Tongue (tissue), 2 donors: ENCODE results near the gene LDLRAD4. TPM values are rescaled to one million over a fixed set of nuclear protein-coding genes. Genes with fewer than 3 reads are reported as not detected.

Source experiments
- DNase-seq: peaks from one replicate; pipeline ENCODE4 v3.0.0-alpha.2; 2015
- total RNA-seq: library from RNA; depleted of rRNA; stranded (reverse); fragments of >200 nt; gene quantifications from one replicate; pipeline ENCODE4 v1.2.3, GENCODE V29; 2014

The LDLRAD4 gene
- total RNA-seq, 1 donor from 2014 or later: 36.7 TPM

DNA sequence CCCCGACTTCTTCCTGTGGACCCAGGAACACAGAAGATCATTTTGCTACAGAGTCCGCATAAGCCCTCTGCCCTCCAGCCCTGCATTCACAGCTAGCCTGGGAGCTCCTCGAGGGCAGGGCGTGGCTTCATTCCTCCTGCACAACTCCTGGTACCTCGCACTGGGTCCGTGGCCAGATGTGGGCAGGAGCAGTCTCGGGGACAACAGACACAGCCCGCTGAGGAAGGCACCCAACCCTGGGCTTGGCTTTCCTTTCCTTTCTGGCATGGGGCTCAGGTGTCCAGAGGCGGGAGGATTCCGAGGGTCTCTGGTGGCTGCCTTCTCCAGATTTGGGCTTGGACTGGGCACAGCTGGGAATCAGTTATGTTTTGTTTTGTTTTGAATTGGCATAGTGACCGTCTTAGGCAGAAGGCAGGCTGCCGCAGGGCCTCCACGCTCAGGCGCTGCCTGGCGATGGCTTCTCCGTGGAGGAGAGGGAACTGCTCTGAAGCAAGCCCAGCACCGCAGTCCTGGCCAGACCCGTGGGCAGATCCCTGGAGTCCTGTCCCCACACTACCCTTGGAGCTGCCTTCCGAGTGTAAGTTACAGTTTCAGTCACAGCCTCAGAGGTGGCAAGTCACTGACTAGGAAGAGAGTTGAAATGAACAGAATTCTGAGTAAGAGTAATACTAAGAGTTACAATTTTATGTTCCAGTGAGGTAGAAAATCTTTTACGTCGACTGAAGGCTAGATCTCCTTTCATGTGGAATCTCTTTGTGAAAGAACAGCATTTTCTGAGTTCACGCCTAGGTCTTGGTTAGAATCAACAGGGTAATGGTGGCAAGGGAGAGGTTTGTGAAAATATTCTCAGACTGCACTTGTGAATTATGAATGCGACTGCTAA is 47.9 kb downstream of the LDLRAD4 start:
- DNase-seq: peak; percentile 78

DNA sequence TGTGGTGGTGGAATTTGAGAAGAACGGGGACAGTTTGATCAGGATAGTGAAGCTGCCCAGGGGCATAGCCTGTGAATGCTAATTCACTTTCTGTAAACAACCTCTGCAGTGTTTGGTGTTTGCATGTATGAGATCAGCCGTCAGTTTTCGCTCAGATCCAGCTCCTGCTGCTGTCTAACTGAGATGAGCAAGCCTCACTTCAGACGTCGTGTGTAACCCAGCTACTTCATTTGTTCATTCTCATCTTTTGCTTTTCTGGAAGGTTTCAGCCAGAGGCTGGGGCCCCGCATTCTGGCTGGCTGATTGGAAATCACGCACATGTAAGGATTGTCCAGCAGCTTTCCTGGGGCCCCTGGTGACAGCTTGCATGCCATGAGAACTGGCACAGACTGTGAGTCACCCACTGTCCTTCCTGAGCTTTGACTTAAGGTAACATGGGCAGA is 48.9 kb downstream of the LDLRAD4 start:
- no peak for DNase-seq

DNA sequence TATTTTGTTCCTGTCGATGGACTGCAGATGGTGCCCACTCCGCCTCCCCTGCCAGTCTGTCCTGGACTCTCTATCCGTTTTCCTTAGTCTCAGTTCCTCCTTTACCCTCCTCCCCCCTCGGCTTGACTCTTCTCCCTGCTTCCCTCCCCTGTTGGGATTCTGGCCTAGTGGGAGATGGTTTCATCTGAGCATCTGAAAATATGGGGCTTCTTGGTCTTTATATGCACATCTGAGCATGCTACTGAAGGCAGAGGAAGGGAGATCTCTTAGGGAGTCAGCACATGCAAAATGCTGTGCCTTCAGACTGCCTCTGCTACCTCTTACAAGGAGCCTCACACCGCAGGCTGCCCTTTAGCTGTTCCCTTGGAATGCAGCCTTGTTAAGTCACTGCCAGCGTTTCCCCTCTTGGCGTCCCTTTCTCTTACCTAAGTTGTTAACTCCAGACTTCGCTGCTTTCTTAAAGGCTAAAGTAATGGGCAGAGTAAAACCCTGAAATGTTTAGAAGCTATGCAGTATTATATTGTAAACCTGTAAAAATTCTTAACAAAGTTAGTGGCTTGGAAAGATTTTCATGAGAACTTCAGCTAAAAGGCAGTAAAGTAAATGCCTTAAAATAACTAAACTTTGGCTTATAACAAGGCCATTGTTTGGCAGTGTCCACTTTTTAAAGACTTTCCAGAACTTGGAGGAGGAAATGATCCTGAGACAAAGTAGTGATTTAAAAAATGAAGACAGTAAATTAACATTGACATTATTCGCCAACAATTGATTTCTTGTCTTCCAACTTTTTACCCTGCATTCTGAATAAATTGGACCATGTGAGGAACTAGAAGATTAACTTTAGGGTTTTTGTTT is 49.8 kb downstream of the LDLRAD4 start:
- DNase-seq: peak; percentile 86

DNA sequence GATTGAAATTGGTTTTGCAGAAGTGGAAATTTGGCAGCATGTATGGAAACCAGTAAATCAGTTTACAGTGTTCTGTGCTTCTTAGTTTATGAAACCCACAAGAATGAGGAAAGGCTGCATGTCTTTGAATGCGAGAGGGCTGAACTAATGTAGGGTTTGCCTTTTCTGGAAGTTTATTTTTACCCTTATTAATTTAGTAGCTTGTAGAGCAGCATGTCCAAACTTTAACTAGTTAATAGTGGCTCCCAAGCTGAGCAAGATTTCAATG is 50.4 kb downstream of the LDLRAD4 start:
- no peak for DNase-seq

DNA sequence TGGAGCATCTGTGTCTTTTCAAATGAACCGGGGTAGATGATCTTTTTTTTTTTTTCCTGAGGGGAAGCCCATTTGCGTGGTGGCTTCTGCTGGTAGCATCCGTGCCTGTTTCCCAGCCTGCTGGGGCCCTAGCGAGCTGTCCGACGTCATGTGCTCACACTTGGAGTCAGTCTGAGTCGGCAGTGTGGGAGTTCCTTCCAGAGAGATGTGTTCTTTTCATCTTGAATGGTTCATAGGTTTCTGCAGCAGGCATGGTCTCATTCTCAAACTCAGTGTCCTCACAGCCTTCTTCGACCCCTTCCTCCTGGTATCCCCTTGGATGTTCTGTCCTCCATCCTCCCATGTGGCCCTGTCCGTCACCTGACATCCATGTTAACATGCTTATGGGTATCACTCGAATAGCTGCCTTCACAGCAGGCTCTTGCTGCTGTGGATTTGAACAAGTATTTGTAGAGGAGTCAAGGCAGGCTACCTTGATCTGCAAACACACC is 51.0 kb downstream of the LDLRAD4 start:
- DNase-seq: peak; percentile 66

DNA sequence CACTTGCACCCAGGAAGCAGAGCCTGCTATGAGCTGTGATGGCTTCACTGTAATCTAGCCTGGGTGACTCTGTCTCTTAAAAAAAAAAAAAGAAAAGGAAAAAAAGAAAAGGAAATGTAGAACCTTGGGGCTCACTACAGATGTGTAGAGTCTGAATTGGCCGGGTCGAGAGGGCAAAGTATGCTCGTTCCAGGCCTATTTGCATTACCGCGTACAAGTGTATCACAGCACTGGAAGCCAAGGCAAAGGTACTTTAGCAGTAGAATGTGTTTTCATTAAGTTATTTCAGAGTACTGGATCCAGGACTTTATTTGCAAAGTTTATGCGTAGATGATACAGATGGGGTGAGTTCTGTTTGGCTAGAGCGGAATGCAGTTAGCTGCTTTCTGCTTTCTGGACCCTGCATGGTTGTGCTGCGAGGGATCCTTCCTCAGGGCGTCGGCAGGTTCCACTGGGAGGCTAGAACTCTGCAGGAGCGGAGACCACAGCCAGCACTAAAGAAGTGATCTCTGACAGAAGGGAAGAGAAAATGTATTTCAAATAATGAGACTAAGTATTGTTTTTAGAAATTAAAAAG is 51.8 kb downstream of the LDLRAD4 start:
- DNase-seq: no peak

DNA sequence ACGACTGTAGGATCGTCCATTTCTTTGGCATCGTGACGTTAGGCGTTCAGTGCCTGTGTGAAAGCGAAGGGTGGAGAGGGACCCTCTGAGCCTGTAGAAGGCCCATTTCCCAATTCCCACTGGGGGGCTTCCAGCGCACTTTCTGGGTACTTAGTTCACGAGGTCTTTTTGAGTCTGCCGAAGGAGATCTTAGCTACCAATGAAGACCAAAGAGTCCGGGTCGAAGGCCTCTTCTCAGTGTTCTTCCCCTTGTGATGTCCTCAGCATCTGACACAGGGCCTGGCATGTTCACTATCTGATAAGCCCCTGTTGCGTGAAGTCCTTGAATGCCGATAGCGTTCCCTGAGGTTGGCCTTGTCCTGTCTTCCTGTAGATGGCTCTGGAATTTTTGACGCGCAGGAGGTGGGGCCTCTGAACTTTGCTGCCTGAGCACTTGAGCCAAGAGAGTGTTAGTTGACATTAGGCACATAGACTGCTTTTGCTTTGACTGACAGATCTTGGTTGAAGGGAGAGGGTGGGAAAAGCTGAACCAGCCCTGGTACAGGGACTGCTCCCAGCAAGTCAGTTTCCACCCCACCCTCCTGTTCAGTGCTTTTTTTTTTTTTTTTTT is 52.8 kb downstream of the LDLRAD4 start:
- no peak for DNase-seq

DNA sequence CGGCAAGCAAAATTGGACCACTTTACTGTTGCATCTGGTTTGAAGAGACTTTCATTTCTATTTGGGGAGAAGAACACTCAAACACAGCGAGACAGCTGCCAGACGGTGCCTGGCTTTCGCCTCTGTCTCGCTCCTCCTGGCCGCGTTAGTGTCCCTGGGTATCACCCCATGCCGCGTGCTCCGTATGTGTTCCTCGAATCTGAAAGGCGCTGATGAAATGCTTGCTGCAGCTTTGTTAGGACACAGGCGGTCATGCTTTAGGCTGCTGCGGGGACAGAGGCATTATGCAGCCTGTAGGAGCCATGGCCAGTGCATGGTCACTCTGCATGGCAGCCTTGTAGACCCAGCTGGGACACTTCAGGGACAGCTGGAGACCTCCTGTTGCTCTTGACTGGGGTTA is 53.9 kb downstream of the LDLRAD4 start:
- no peak for DNase-seq

DNA sequence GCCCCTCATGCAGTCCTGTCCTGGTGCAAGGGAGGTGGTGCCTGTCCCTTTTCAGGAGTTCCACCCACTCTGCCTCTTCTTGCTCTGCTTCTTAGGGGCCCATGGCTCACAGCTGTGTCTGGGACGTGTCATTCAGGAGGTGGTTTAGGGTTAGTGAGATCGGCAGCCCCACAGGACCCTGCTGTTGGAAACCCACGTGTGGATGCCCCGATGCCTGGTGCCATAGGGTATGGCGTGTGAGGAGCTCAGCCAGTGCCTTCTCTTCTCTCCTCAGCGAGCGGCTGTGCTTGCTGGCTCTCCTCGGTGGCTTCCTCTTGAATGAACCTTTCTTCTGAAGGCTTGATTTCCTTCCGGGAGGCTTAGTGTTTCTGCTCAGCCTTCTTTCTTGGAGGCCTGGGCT is 55.2 kb downstream of the LDLRAD4 start:
- DNase-seq: no peak

DNA sequence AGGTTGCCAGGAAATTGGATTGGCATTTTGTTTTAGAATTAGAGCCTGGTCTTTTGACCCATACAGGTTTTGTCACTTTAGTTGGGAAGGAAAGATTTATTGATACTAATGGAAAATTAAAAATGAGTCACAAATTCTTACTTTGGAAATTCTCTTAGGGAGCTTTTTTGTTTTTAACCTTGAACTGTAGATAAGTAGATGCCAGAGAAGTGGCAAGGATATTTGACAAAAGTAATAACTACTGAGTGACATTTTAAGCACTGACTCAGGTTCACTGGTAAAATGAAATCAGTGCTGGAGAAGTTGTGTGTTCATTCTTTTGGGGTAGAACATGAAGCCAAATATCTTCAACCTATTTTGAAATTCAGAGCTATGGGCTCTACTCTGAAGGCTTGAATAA is 56.5 kb downstream of the LDLRAD4 start:
- no peak for DNase-seq

DNA sequence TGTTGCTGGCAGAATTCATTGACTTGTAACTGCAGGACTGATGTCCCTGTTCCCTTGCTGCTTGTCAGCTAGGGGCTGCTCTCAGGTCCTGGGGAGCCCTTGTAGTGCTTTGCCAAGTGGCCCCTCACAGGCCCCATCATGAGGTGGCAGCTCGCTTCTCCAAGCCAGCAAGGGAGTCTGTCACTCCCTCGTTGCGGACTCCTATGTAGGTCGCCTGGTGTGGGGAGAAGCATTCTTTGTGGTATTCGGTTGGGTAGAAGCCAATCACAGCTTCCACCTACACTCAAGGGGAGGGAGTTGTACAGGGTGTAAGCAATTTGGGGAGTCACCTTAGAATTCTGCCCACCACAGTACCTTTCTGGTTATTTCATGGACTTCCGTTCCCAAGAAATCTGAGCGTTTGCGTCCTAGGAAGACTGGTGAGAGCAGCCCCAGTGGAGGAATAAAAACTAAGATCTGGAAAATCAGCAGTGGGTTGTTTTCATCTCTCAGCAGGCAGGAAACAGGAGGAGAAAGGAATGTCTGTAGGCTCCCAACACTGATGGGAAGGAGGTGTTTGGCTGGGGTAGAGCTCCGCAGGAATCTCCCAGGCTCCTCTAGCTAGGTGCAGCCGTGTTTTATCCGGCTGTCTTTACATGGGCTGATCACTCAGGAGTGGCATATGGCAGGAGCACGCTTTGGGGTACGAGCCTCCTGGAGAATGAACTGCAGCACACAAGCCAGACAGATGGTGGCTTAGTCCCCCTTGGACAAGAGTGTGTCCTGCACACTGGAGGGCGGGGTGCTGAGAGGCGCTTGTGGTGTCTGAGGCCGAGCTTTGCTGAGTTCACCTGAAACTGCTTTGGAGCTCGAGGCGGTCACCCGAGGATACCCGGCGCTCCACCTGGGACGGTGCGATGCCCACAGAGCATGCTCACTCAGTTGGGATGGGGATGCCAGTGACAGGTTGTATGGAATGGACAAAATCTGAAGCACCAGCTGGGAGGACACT is 58.3 kb downstream of the LDLRAD4 start:
- DNase-seq: no peak

DNA sequence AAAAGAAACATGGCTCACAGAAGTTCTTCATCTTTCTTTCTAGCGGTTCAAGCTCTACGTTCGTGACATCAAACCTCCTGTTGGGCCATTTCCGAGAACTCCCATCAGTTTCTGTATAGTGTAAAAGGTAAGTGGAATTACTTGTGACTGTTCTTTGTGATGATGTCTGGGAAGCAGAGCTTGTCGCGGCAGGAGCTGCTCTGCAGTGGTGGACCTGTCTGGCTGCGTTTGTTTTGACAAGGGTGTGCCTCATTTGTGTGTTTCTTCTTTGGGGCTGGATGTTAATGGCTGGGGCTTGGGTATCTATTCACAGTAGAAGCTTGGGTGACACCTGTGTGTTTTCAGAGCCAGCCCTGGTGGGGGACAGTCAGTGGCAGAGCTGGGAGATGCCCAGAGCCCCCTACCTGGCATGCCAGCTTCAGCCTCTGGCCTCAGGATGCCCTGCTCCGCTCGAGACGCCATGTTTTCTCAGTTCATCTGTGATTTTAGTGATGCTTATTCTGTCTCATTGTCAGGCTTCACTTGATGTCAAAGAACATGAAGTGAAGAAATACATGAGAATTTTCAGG is 59.6 kb downstream of the LDLRAD4 start:
- no peak for DNase-seq

DNA sequence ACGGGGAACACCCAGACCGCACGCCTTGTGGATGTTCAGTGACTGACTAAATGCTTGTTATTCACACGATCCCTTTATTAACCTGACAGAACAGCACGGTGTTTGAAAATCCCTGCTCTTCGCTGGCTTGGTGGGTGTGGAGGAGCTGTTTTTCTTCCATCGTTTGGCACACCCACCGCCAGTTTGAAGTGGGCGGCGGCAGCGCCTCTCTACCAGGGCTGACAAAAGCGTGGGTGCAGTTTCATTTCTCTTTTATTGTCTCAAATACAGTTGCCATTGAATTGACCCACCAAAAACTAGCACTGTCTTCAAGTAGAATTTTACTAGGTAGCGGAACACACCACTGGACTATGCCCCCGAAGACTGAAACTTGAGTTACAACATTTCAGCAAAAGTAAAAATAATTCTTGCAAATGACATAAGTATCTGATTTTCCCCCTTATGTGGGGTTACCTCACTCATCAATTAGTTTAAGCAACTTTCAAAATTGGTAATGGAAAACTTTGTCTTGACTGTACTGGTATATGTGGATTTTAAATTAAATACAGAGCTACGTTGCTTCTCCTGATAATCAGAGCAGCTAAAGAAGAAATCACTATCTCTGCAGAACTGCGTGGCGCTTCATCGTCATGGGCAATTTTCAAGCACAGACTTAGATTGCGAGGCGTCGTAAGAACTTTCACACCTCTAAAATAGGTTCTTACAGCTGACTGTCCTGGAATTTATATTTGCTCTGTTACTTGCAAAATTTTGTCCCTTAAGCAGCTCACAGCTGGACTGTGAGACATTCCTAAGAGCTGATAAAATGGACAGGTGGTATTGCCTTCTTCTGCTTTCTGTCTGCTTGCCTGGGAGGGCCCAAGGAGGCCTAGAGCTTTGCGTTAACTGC is 60.9 kb downstream of the LDLRAD4 start:
- DNase-seq: no peak

DNA sequence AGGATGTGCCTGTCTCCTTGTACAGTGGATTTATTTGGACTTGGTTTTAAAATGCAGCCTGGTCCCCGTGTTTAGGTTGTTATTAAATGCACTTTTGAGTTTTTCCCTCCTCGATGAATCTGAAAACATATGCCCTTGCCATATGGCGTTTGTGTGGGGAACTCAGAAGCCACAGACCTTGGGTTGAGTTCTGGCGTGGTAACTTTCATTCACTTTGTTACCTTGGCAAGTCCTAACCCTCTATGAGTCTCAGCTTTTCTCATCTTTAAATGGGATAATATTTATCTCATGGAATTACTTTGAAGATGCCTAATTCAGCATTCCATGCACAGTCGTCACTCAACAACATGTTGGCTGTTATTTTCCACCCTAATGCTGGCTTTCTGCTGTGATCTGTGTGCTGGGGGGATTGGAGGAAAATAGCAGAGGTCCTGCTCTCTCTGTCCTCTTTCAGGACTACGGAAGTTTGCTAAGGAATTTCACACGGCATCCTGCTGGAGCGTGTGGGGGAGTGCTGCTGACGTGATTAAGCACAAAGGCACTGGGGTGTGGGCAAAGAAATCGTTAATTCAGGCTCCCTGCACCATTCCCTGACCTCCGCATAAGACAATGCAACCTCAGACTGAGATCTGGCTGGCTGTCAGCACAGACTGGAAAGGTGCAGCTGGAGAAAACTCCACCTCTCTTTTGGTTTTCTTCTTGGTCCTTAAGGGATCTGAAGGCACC is 61.7 kb downstream of the LDLRAD4 start:
- DNase-seq: no peak

DNA sequence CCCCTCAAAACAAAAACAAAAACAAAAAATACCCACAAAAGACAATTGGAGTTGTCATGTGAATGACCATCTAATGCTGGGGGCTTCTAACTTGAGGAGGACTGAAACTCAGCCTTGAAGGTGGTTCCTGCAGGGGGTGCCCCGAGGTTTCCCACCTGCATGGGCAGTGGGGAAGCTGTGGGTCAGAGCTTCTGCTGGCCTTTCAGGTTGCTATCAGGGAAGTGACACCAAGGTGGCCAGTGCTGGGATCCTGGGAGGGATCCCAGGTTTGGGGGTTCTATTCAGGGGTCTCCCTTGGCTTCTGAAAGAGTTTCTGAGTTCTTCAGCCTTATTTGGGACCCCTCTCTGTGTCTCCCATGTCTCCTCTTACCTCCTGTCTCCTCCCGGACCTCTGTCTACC is 62.8 kb downstream of the LDLRAD4 start:
- DNase-seq: no peak

DNA sequence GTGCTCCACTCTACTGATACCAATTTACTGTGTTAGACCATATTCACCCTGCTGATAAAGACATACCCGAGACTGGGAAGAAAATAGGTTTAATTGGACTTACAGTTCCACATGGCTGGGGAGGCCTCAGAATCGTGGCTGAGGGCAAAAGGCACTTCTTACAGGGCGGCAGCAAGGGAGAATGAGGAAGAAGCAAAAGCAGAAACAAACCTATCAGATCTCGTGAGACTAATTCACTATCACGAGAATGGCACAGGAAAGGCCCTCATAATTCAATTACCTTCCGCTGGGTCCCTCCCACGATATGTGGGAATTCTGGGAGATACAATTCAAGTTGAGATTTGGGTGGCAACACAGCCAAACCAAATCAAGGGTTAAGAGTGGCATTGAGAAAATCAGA is 65.2 kb downstream of the LDLRAD4 start:
- no peak for DNase-seq

DNA sequence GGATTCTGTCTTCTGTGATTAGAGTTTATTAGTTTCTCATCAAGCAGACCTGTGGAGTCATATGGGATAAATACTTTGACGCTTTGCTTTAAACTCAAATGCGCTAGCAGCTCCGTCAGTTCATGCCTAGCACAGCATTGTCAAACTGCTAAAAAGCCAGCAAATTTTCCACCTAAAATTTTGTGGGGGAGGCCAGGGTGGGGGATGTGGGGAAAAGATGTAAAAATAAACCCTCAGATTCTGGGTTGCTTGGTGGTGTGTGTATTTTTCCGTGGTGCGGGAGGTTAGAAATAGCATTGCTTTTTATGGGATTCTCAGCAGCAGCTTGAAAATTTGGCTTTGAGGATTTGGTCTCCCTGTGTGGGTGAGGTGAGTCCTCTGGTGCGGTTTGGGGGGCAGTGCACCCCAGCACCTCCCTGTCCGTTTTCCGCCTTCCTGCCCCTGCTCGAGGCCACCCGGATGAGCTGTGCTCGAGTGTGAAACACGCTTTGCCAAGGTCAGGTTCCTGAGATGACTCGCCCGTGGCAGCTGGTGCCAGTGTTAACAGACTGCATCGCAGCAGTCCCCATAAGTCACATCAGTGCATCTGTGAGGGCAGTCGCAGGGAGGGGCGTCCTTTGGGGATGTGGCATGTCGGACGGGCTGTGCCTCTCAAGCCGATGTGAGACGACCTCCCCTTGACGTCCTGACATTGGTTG is 65.9 kb downstream of the LDLRAD4 start:
- DNase-seq: peak; percentile 57

DNA sequence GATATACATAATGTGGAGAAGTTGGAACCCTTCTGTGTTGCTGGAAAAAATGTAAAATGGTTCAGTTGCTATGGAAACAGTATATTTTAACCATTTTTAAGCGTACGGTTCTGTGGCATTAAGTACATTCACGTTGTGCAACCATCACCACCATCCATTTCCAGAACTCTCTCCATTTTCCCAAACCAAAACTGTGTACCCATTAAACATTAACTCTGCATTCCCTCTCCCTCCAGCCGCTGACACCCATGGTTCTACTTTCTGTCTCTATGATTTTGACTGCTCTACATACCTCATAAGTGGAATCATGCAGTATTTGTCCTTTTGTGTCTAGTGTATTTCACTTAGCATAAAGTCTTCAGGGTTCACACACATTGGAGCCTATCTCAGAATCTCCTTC is 67.3 kb downstream of the LDLRAD4 start:
- DNase-seq: no peak
